SK-N-SH (cell line): ENCODE data around the gene RAB6B. TPM values are rescaled to one million over a fixed set of nuclear protein-coding genes. Genes with fewer than 3 reads are reported as not detected.

ENCODE experiments used
- CTCF ChIA-PET: fragments of 300-600, 350-600 bp; formaldehyde crosslinking; extraction: SDS; loops from one replicate; lab custom pipeline; 2021; lab: Yijun Ruan, JAX
- POLR2A ChIA-PET: fragments of 350-600 bp; sonication (Branson Sonifier 250); formaldehyde crosslinking; extraction: SDS; loops from one replicate; lab custom pipeline; 2020; ENCODE audit warnings: antibody characterized with exemption, inconsistent platforms; lab: Yijun Ruan, JAX
- DNase-seq: peaks from one replicate; pipeline ENCODE4 v3.0.0; 2012
- H2AFZ ChIP-seq: fragments of 200-600 bp; sonication (generic); 2 replicates; pipeline ENCODE4 v1.8.1; 2016; ENCODE audit warnings: antibody characterized with exemption, mild to moderate bottlenecking, low read depth
- H3F3A ChIP-seq: fragments of 200-600 bp; sonication (generic); replicated peaks from 2 replicates; pipeline ENCODE3; 2016; ENCODE audit warnings: antibody characterized with exemption, mild to moderate bottlenecking; ENCODE audit not compliant: insufficient read depth
- H3K27ac ChIP-seq, 2 experiments: fragments of 200-500 bp in 1 of 2; fragments of 200-600 bp in 1 of 2; sonication (Bioruptor generic) in 1 of 2; sonication (generic), shearing (Covaris generic) in 1 of 2; 2 replicates each; pipeline versions ENCODE4 v1.5.1 to v1.6.1; 2014 to 2016; ENCODE audit warnings: low read depth in 2 of 2, inconsistent platforms in 1 of 2, low read length in 1 of 2, mild to moderate bottlenecking in 1 of 2, mixed read lengths in 1 of 2
- H3K27me3 ChIP-seq: fragments of 200-600 bp; sonication (generic), shearing (Covaris generic); 2 replicates; pipeline ENCODE4 v1.6.1; 2016; ENCODE audit warnings: mixed run types; ENCODE audit not compliant: insufficient read depth
- H3K36me3 ChIP-seq, 2 experiments: fragments of 200-500 bp in 1 of 2; fragments of 200-600 bp in 1 of 2; sonication (Bioruptor generic) in 1 of 2; sonication (generic) in 1 of 2; replicated peaks in 1 of 2; 2 replicates each; pipeline versions ENCODE3 to v1.5.1; 2014 to 2016; ENCODE audit warnings: low read length in 1 of 2, mild to moderate bottlenecking in 1 of 2; ENCODE audit not compliant: insufficient read depth in 2 of 2, control insufficient read depth in 1 of 2
- H3K4me1 ChIP-seq, 2 experiments: fragments of 200-500 bp in 1 of 2; fragments of 200-600 bp in 1 of 2; sonication (Bioruptor generic) in 1 of 2; sonication (generic), shearing (Covaris generic) in 1 of 2; 2 replicates each; pipeline versions ENCODE4 v1.5.1 to v1.6.1; 2014 to 2016; ENCODE audit warnings: low read depth in 1 of 2, low read length in 1 of 2, mixed run types in 1 of 2; ENCODE audit not compliant: insufficient read depth in 2 of 2, control insufficient read depth in 1 of 2
- H3K4me2 ChIP-seq: fragments of 200-600 bp; sonication (generic), shearing (Covaris generic); 2 replicates; pipeline ENCODE4 v1.6.1; 2017; ENCODE audit warnings: mixed run types
- H3K4me3 ChIP-seq, 2 experiments: fragments of 200-500 bp in 1 of 2; fragments of 200-600 bp in 1 of 2; sonication (Bioruptor generic) in 1 of 2; sonication (generic), shearing (Covaris generic) in 1 of 2; 2 replicates each; pipeline versions ENCODE4 v1.5.1 to v1.8.1; 2014 to 2016; ENCODE audit warnings: low read depth in 2 of 2, inconsistent platforms in 1 of 2, low read length in 1 of 2, mild to moderate bottlenecking in 1 of 2, mixed read lengths in 1 of 2, moderate library complexity in 1 of 2
- H3K79me2 ChIP-seq: fragments of 200-600 bp; sonication (generic); 2 replicates; pipeline ENCODE4 v1.8.1; 2017; ENCODE audit warnings: mild to moderate bottlenecking; ENCODE audit not compliant: insufficient read depth
- H3K9ac ChIP-seq: fragments of 200-600 bp; sonication (generic); 2 replicates; pipeline ENCODE4 v1.6.1; 2017; ENCODE audit warnings: mixed run types
- H3K9me2 ChIP-seq: fragments of 200-600 bp; sonication (generic); 2 replicates; pipeline ENCODE4 v1.6.1; 2017; ENCODE audit warnings: mixed run types
- H3K9me3 ChIP-seq: fragments of 200-600 bp; sonication (generic); 2 replicates; pipeline ENCODE4 v1.6.1; 2017; ENCODE audit warnings: mixed run types, mild to moderate bottlenecking, moderate library complexity
- H4K20me1 ChIP-seq: fragments of 200-600 bp; sonication (generic); 2 replicates; pipeline ENCODE4 v1.6.1; 2017; ENCODE audit warnings: mild to moderate bottlenecking, mixed run types; ENCODE audit not compliant: insufficient read depth
- ELF1 ChIP-seq: IDR thresholded peaks from 2 replicates; pipeline ENCODE4 v1.4.0; 2012
- EZH2phosphoT487 ChIP-seq: fragments of 200-600 bp; sonication (generic); IDR thresholded peaks from 2 replicates; pipeline ENCODE4 v1.6.1; 2017; ENCODE audit warnings: low read depth, mixed run types, mild to moderate bottlenecking, antibody characterized with exemption, moderate library complexity, borderline replicate concordance
- FOSL2 ChIP-seq: IDR thresholded peaks from 2 replicates; pipeline ENCODE4 v1.4.0; 2012; ENCODE audit warnings: low read depth, mild to moderate bottlenecking, moderate library complexity, borderline replicate concordance
- FOXJ3 ChIP-seq: sonication (generic); formaldehyde crosslinking; IDR thresholded peaks from 2 replicates; pipeline ENCODE4 v1.5.1; 2020; ENCODE audit warnings: mild to moderate bottlenecking, missing genetic modification reagents
- FOXM1 ChIP-seq: IDR thresholded peaks from 2 replicates; pipeline ENCODE4 v1.4.0; 2012; ENCODE audit warnings: low read depth, mild to moderate bottlenecking
- GABPA ChIP-seq: IDR thresholded peaks from 2 replicates; pipeline ENCODE4 v1.4.0; 2012; ENCODE audit warnings: low read depth, mild to moderate bottlenecking
- GATA2 ChIP-seq: sonication (generic); formaldehyde crosslinking; IDR thresholded peaks from 2 replicates; pipeline ENCODE4 v1.5.0; 2020; ENCODE audit warnings: mild to moderate bottlenecking, missing genetic modification reagents
- JUND ChIP-seq: IDR thresholded peaks from 2 replicates; pipeline ENCODE4 v1.4.0; 2012
- MXI1 ChIP-seq: IDR thresholded peaks from 2 replicates; pipeline ENCODE4 v1.6.1; 2012; ENCODE audit warnings: mild to moderate bottlenecking, low read depth, low read length, improper control_type of control experiment
- NFIC ChIP-seq: IDR thresholded peaks from 2 replicates; pipeline ENCODE4 v1.4.0; 2012; ENCODE audit warnings: borderline replicate concordance
- POLR2AphosphoS5 ChIP-seq: IDR thresholded peaks from 2 replicates; pipeline ENCODE4 v1.6.1; 2012; ENCODE audit warnings: low read depth, low read length
- RAD21 ChIP-seq: IDR thresholded peaks from 2 replicates; pipeline ENCODE4 v1.6.1; 2012; ENCODE audit warnings: mild to moderate bottlenecking, low read length
- RCOR1 ChIP-seq: fragments of 150-350 bp; IDR thresholded peaks from 2 replicates; pipeline ENCODE4 v1.6.1; 2017; ENCODE audit warnings: antibody characterized with exemption, low read length
- RFX5 ChIP-seq: IDR thresholded peaks from 2 replicates; pipeline ENCODE4 v1.6.1; 2012; ENCODE audit warnings: mild to moderate bottlenecking, improper control_type of control experiment, low read length
- RXRA ChIP-seq: IDR thresholded peaks from 2 replicates; pipeline ENCODE4 v1.4.0; 2012; ENCODE audit warnings: low read depth, mild to moderate bottlenecking, borderline replicate concordance
- SIN3A ChIP-seq: IDR thresholded peaks from 2 replicates; pipeline ENCODE4 v1.6.1; 2012; ENCODE audit warnings: low read depth, mild to moderate bottlenecking, low read length, moderate library complexity, borderline replicate concordance
- TAF1 ChIP-seq: IDR thresholded peaks from 2 replicates; pipeline ENCODE4 v1.6.1; 2012; ENCODE audit warnings: low read depth, mild to moderate bottlenecking, low read length, moderate library complexity, borderline replicate concordance
- TCF12 ChIP-seq: IDR thresholded peaks from 2 replicates; pipeline ENCODE4 v1.4.0; 2012
- YY1 ChIP-seq: IDR thresholded peaks from 2 replicates; pipeline ENCODE4 v1.4.0; 2012; ENCODE audit warnings: low read depth, mild to moderate bottlenecking
- WGBS: methylation state at CpG from one replicate; pipeline ENCODE4 v1.1.6; 2017; ENCODE audit warnings: low lambda C conversion rate; 5-methylcytosine and 5-hydroxymethylcytosine counted together
- polyA plus RNA-seq, 3 experiments: library from polyadenylated mRNA; depleted of rRNA; stranded (reverse); fragments of >200 nt; gene quantifications; 2 replicates each; pipeline ENCODE4 v1.2.3, GENCODE V29; 2012
- TF ChIP-seq, protein P1 (sequence below): IDR thresholded peaks from 2 replicates; pipeline ENCODE4 v1.4.0; 2012; ENCODE audit warnings: low read depth, borderline replicate concordance
- TF ChIP-seq, protein P2 (sequence below): IDR thresholded peaks from 2 replicates; pipeline ENCODE4 v1.4.0; 2012; ENCODE audit warnings: low read depth
- TF ChIP-seq, protein P3 (sequence below): fragments of 150-350 bp; IDR thresholded peaks from 2 replicates; pipeline ENCODE4 v1.6.1; 2016; ENCODE audit warnings: mild to moderate bottlenecking, low read depth, low read length
- TF ChIP-seq, protein P4 (sequence below): IDR thresholded peaks from 2 replicates; pipeline ENCODE4 v1.6.1; 2012; ENCODE audit warnings: mild to moderate bottlenecking, low read depth, low read length, moderate library complexity
- TF ChIP-seq, protein P5 (sequence below): fragments of 150-350 bp; IDR thresholded peaks from 2 replicates; pipeline ENCODE4 v1.6.1; 2017; ENCODE audit warnings: antibody characterized with exemption, low read length, low read depth, borderline replicate concordance
- TF ChIP-seq, protein P6 (sequence below): IDR thresholded peaks from 2 replicates; pipeline ENCODE4; 2012

RAB6B gene
- polyA plus RNA-seq, 1 of the 3 experiments (the other 2 are of a cell fraction), result 9.3 TPM

DNA sequence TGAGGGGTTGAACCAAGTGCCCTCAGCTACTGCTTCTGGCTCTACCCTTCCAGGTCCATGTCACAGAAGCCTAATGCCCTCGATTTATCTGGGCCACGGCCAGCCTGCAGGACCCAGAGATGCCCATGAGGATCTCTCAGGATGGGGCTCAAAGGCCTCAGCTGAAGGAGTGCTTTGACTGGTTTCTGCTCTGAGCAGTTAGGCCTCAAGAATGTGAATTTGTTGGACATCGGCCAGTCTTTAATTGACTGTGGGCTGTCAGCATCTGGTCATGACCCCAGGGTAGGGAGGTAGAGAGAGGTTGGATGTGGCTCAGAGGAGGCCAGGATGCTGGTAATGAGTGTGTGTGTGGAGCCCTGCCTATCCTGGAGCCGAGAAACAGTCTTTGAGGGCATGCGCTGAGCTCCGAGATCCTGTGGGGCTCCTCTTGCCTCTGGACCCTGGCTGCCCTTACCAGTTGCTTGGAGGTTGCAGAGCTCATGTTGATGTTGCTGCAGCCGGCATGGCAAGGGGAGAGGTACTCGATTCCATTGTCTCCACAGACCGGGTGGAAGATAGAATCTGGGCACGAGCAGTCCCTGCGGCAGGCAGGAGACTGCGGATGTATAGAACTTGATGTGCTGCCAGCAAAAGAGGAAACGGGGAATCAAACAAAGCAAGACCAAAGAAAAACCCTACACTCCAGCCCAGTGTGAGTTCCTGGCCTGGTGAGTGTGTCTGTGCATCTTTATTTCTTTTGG is 49.1 kb upstream of the RAB6B start:
- WGBS, result 24% methylated on average over 11 of the region's 13 CpGs
- Histone ChIP-seq H3K4me3 (peak overlapping the region in 1 of 2 experiments; percentile 13; a peak in 2 of 4 replicates), H3K79me2 (no peaks in the 10 kb centered on the region), H3K27ac (peak overlapping the region; percentile 70 to 80), H4K20me1 (peaks cover 4% of the 10 kb centered on the region; the same call in 1 of the 2 replicates), H3F3A (peaks cover 34% of the 10 kb centered on the region), H3K9me3 (no peaks in the 10 kb centered on the region), H3K27me3 (peaks cover 8% of the 10 kb centered on the region; the same call in 1 of the 2 replicates), H3K9ac (no peak overlapping the region), H3K4me2 (peak overlapping the region; percentile 57), H3K4me1 (peaks cover 26 to 30% of the 10 kb centered on the region in 2 experiments; a peak in 3 of 4 replicates), H2AFZ (no peak overlapping the region), H3K36me3 (no peaks in the 10 kb centered on the region), H3K9me2 (no peaks in the 10 kb centered on the region)
- DNase-seq, result peak; percentile 59
- CTCF ChIA-PET, result interaction anchor here (0.7 to 4.1 kb wide), 6 partner anchors 10 to 280 kb away, joined by 3 to 17 read pairs (median 4); no protein-coding TSS in a partner anchor
- POLR2A ChIA-PET, result no interaction called here
- no peak for TF ChIP-seq RFX5
- peak; percentile 32; the same call in 1 of the 2 replicates for TF ChIP-seq POLR2AphosphoS5
- TF ChIP-seq ELF1, result peak; percentile 40; the same call in 1 of the 2 replicates
- no peak for TF ChIP-seq MXI1
- no peak for TF ChIP-seq YY1
- TF ChIP-seq GATA2, result no peak
- TF ChIP-seq JUND, result peak; percentile 60
- no peak for TF ChIP-seq EZH2phosphoT487
- TF ChIP-seq TCF12, result peak; percentile 85
- TF ChIP-seq, protein P1, sequence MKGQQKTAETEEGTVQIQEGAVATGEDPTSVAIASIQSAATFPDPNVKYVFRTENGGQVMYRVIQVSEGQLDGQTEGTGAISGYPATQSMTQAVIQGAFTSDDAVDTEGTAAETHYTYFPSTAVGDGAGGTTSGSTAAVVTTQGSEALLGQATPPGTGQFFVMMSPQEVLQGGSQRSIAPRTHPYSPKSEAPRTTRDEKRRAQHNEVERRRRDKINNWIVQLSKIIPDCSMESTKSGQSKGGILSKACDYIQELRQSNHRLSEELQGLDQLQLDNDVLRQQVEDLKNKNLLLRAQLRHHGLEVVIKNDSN, result 0 out of 2 replicates have a peak, but pooled peaks have one; percentile 19
- TF ChIP-seq, protein P2, sequence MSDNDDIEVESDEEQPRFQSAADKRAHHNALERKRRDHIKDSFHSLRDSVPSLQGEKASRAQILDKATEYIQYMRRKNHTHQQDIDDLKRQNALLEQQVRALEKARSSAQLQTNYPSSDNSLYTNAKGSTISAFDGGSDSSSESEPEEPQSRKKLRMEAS, result peak; percentile 69
- no peak for TF ChIP-seq TAF1
- TF ChIP-seq, protein P3, sequence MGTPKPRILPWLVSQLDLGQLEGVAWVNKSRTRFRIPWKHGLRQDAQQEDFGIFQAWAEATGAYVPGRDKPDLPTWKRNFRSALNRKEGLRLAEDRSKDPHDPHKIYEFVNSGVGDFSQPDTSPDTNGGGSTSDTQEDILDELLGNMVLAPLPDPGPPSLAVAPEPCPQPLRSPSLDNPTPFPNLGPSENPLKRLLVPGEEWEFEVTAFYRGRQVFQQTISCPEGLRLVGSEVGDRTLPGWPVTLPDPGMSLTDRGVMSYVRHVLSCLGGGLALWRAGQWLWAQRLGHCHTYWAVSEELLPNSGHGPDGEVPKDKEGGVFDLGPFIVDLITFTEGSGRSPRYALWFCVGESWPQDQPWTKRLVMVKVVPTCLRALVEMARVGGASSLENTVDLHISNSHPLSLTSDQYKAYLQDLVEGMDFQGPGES, result no peak
- TF ChIP-seq NFIC, result peak; percentile 95
- peak; percentile 78 for TF ChIP-seq FOXM1
- TF ChIP-seq FOXJ3, result no peak
- TF ChIP-seq RCOR1, result no peak
- TF ChIP-seq RXRA, result peak; percentile 99
- TF ChIP-seq, protein P4, sequence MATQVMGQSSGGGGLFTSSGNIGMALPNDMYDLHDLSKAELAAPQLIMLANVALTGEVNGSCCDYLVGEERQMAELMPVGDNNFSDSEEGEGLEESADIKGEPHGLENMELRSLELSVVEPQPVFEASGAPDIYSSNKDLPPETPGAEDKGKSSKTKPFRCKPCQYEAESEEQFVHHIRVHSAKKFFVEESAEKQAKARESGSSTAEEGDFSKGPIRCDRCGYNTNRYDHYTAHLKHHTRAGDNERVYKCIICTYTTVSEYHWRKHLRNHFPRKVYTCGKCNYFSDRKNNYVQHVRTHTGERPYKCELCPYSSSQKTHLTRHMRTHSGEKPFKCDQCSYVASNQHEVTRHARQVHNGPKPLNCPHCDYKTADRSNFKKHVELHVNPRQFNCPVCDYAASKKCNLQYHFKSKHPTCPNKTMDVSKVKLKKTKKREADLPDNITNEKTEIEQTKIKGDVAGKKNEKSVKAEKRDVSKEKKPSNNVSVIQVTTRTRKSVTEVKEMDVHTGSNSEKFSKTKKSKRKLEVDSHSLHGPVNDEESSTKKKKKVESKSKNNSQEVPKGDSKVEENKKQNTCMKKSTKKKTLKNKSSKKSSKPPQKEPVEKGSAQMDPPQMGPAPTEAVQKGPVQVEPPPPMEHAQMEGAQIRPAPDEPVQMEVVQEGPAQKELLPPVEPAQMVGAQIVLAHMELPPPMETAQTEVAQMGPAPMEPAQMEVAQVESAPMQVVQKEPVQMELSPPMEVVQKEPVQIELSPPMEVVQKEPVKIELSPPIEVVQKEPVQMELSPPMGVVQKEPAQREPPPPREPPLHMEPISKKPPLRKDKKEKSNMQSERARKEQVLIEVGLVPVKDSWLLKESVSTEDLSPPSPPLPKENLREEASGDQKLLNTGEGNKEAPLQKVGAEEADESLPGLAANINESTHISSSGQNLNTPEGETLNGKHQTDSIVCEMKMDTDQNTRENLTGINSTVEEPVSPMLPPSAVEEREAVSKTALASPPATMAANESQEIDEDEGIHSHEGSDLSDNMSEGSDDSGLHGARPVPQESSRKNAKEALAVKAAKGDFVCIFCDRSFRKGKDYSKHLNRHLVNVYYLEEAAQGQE, result no peak; the same call in 1 of the 2 replicates
- TF ChIP-seq, protein P5, sequence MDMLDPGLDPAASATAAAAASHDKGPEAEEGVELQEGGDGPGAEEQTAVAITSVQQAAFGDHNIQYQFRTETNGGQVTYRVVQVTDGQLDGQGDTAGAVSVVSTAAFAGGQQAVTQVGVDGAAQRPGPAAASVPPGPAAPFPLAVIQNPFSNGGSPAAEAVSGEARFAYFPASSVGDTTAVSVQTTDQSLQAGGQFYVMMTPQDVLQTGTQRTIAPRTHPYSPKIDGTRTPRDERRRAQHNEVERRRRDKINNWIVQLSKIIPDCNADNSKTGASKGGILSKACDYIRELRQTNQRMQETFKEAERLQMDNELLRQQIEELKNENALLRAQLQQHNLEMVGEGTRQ, result no peak
- TF ChIP-seq FOSL2, result peak; percentile 43; the same call in 1 of the 2 replicates
- TF ChIP-seq RAD21, result no peak
- TF ChIP-seq GABPA, result no peak; the same call in 1 of the 2 replicates
- TF ChIP-seq SIN3A, result peak; percentile 50; the same call in 1 of the 2 replicates
- TF ChIP-seq, protein P6, sequence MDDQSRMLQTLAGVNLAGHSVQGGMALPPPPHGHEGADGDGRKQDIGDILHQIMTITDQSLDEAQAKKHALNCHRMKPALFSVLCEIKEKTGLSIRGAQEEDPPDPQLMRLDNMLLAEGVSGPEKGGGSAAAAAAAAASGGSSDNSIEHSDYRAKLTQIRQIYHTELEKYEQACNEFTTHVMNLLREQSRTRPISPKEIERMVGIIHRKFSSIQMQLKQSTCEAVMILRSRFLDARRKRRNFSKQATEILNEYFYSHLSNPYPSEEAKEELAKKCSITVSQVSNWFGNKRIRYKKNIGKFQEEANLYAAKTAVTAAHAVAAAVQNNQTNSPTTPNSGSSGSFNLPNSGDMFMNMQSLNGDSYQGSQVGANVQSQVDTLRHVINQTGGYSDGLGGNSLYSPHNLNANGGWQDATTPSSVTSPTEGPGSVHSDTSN, result peak; percentile 84
